ENCODE measurements around the gene FFAR3.
"Not testable (repeated sequence)": the region's sequence is repeated elsewhere in the genome, so short reads cannot be mapped to it uniquely, and the experiment has no call there.

FFAR3 gene

DNA sequence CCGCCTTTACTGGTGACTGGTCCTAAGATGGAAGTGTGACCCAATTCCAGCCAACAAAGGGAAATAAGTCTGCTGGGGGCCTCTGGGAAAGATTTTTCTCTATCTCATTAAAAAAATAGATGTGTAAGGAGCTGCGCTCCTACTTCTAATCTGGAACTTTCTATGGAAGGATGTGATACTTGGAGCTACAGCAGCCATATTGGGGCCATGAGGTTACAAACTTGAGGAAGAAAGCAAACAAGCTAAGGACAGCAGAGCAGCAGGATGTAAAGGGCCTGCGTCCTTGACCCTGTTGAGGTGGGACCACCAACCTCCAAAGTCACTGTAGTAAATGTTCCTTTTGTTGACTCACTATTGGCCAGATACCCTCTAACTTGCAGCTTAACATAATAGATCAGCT is 20.1 kb downstream of the FFAR3 start:
- no peak for DNase-seq

- not testable (repeated sequence) for DNase-seq
These were observed 21.3 kb downstream of the FFAR3 start for GRCh38 chr19:35379545-35379944.

DNA sequence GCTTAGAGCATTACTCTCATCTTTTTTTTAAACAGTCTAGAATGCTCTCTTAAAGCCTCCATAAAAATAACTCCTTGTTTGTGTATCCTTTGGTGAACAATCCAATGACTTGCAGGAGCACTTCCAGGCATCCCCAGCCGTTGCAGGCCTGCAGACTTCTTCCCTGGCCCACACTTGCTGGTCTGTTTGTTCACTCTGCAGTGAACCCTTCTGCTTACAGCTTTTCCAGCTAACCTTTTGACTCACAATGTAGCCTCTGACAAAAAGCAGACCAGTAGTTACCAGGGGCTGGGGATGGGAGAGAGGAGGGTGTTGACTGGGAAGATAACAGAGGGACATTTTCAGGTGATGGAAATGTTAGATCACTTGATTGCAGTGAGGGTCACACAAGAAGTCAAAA is 21.7 kb downstream of the FFAR3 start:
- DNase-seq: no peak

DNA sequence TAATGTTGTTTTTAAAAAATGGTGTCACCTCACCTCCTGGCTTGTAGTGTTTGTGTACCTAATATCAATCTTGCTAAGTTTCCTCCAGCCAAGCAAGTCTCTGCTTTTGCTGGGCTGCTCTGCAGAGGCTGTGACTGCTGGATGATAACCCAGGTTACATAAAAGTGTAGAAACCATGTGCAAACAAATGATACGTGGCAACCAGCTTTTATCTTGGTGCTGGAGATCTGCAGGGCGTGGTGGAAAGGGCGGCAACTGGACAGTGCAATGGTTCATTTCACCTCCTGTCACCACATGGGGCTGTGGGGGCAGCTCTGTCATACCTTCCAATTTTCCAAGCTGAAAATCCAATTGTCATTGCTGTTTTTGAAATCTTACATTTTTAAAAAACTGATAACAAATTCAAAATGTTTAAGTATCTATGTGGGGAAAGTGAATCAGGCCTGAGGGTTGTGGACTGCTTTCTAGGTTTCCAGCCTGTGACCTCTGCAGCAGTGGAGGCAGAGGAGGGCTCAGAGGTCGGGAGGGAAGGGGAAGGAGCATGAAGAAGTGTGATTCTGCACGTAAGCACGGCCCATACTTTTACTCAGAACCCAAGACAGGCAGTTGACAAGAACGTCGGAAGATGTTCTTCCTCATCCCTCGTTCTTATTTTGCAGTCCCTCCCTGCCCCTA is 22.3 kb downstream of the FFAR3 start:
- DNase-seq: no peak

DNA sequence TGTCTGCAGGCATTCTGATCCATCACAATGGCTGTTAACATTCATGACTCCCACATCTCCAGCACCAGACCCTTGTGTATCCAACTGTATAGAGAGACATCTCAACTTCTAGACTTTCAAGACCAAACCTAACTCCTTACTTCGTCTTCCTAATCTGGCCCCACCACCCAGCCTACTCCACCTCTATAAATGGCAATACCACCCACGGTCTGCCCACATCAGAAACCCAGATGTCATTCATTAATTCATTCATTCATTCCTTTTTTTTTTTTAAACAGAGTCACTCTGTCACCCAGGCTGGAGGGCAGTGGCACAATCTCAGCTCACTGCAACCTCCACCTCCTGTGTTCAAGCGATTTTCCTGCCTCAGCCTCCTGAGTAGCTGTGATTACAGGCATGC is 23.1 kb downstream of the FFAR3 start:
- DNase-seq: no peak

DNA sequence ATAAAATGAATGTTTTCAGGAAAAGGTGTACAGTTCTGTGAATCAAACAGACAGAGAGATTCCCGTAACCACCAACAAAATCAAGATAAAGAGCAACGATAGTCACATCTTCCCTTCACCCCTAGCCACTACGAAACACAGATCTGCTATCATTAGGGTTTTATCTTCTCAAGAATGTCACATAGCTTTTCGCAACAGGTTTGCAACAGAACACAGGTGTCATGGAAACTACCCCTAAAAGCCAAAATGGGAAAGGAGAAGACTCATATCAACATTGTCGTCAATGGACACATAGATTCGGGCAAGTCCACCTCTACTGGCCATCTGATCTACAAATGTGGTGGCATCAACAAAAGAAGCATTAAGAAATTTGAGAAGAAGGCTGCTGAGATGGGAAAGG is 23.7 kb downstream of the FFAR3 start:
- no peak for DNase-seq

DNA sequence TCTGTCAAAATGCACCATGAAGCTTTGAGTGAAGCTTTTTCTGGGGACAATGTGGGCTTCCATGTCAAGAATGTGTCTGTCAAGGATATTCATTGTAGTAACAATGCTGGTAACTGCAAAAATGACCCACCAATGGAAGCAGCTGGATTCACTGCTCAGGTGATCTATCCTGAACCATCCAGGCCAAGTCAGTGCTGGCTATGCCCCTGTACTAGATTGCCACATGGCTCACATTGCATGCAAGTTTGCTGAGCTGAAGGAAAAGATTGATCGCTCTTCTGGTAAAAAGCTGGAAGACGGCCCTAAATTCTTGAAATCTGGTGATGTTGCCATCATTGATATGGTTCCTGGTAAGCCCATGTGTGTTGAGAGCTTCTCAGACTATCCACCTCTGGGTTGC is 25.3 kb downstream of the FFAR3 start:
- DNase-seq: no peak

GRCh38 chr19:35388277-35389054 is 30.2 kb downstream of the FFAR3 start:
- DNase-seq: no peak

DNA sequence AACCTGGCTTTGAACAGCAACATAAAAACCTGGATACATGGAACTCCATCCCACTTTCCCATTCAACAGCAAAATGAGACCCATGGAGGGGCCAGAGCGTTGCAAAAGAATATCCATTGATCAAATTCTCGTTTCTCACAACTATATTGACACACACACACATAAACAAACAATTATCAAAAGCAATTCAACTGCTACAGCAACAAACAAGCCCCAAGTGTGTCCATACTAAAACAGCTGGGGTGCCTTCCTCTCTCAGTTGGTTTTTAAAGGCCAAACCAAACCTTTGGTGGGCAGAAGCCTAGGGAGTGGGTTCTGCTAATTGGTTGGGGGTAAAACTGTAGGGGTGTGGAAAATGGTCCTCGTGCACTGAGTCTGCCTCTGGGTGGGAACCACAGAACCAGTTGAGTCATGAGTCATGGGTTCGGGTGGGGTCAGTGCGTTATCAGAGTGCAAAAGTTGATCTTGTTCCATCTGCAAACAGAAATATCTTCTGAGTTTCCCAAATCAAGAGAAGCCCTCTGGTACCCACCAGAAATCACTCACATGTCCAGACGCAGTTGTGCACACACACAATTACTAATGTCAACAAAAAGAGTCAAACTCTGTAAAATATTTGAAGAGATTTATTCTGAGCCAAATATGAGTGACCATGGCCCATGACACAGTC is 31.1 kb downstream of the FFAR3 start:
- DNase-seq: no peak

GRCh38 chr19:35392742-35393715 is 34.8 kb downstream of the FFAR3 start:
- no peak for DNase-seq

- no peak for DNase-seq
These were observed 37.3 kb downstream of the FFAR3 start for GRCh38 chr19:35395382-35396199.

DNA sequence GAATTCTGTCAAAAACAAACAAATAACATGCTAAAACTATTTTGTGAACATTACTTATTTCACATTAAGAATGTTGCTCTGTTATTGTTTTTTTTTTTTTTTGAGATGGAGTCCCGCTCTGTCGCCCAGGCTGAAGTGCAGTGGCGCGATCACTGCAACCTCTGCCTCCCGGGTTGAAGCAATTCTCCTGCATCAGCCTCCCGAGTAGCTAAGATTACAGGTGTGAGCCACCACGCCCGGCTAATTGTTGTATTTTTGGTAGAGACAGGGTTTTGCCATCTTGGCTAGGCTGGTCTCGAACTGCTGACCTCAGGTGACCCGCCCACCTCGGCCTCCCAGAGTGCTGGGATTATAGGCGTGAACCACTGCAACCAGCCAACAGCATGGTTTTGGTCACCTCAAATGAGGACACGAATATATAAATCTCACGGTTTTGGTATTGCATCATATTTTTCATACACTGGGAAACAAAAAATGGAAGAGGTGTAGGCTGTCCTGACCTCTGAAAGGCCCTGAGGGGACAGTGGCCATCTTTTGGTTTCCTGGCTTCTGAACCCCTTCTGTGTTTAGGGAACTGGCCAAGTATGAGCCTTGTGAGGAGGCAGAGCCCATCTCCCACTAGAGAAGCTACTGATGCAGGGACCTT is 38.1 kb downstream of the FFAR3 start:
- no peak for DNase-seq

DNA sequence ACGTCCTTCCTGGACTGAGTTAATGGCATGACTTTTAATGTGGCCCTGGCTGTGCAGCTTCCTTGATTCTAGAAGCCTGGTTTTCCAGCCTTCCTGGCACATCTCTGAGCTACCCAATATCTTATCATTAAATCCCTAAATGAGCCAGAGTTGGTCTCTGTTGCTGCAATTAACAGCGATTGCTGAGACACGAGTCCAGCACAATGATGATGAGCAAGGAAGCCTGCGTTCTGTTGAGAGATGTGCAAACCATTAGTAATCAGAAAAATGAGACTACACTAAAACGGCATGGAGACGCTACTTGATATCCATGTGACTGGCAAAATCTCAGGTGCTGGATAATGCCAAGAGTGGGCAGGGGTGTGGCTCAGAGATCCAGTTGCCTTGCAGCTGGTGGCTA is 38.8 kb downstream of the FFAR3 start:
- no peak for DNase-seq

GRCh38 chr19:35398570-35398969 is 40.3 kb downstream of the FFAR3 start:
- DNase-seq: no peak

- no peak for DNase-seq
These were observed 41.0 kb downstream of the FFAR3 start for GRCh38 chr19:35399231-35399630.

DNA sequence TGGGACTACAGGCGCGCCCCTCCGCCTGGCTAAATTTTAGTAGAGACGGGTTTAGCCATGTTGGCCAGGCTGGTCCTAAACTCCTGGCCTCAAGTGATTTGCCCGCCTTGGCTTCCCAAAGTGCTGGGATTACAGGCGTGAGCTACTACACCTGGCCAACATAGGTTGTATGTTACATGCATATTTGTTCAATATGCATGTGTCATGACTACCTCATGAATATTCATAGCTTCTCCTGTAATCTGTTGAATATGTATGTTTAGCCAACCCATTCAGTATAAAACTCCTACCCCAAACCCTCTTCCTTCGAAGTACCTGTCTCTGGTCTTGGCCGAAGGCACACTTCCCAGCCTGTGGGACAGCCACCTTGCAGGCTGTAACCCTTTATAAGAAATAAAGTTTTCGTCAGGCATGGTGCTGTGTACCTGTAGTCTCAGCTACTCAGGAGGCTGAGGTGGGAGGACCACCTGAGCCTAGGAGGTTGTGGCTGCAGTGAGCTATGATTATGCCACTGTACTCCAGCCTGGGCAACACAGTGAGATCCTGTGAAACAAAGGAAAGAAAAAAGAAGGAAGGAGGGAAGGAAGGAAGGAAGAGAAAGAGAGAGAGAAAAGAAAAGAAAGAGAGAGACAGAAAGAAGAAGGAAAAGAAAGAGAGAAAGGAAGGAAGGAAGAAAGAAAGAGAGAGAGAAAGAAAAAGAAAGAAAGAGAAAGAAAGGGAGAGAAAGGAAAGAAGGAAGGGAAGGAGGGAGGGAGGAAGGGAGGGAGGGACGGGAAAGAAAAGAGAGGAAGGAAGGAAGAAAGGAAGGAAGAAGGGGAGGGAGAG is 41.9 kb downstream of the FFAR3 start:
- DNase-seq: no peak

- no peak for DNase-seq
These were observed 42.5 kb downstream of the FFAR3 start for GRCh38 chr19:35400773-35401100.

GRCh38 chr19:35401416-35401815 is 43.2 kb downstream of the FFAR3 start:
- DNase-seq: not testable (repeated sequence)

DNA sequence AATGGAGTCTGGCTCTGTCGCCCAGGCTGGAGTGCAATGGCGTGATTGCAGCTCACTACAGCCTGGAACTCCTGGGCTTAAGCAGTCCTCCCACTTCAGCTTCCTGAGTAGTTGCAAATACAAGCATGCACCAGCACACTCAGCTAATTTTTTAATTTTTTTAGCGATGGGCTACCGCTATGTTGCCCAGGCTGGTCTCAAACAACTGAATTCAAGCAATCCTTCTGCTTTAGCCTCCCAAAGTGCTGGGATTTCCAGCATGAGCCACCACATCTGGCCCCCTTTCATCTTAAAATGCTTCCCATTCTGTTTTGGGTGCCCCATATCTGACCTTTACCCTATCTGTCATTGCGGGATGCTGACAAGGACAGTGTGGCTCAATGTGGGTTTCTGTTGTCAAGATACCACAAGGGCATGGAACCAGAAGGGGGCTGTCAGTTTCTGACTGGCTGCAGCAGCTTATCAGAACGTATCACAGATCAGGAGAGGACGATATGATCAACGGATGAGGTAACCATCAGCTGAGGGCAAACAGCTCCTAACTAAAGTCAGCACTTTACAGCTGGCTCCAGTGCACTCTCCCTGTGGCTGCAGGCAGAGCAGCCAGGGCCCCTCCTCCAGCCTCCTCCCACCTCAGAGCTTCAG is 45.0 kb downstream of the FFAR3 start:
- DNase-seq: no peak

Measured in DMS79 (cell line).